ENCODE results near the gene CTNND1. TPM values are rescaled to one million over a fixed set of nuclear protein-coding genes. Genes with fewer than 3 reads are reported as not detected.

CTNND1 gene
- total and polyA plus RNA-seq, 7 donors: 66.0 to 132 (median 97.7) TPM

DNA sequence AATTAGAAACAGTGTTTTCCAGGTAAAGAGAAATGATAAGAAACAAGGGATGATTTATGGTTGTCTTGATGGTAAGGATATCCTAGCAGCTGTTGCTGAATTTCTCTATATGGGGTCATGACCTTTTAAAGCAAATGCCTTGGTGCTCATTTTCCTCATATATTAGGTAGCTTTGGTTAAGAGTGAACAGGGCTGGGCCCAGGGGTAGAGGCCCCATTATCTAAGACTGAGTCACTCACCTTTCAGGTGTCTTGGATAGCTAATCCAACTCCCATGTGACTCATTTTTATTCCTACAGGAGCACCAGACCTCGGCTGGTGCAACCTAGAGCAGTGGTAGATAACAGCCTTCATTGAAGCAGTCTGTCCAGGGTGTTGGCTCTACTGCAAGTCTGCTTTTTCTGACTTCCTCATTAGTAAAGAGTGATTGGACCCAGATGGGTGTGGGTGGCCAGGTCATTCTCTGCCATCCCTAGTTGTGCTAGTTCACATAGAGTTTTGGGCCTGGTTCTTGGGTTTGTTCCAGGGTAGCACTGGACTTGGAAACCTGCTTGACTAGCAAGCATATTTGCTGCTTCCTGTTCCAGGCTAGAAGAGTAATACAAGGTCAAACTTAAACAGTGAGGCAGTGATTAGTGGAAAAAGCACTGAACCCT lies 37.4 kb downstream of the CTNND1 start:
- no peaks in the 10 kb centered on the region for H3K9me3 ChIP-seq
- TF ChIP-seq, protein P1, sequence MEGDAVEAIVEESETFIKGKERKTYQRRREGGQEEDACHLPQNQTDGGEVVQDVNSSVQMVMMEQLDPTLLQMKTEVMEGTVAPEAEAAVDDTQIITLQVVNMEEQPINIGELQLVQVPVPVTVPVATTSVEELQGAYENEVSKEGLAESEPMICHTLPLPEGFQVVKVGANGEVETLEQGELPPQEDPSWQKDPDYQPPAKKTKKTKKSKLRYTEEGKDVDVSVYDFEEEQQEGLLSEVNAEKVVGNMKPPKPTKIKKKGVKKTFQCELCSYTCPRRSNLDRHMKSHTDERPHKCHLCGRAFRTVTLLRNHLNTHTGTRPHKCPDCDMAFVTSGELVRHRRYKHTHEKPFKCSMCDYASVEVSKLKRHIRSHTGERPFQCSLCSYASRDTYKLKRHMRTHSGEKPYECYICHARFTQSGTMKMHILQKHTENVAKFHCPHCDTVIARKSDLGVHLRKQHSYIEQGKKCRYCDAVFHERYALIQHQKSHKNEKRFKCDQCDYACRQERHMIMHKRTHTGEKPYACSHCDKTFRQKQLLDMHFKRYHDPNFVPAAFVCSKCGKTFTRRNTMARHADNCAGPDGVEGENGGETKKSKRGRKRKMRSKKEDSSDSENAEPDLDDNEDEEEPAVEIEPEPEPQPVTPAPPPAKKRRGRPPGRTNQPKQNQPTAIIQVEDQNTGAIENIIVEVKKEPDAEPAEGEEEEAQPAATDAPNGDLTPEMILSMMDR (IDR thresholded peaks at IDR 0.05): no peak
- TF ChIP-seq POLR2AphosphoS5 (IDR thresholded peaks at IDR 0.05) (peak in 1 of 4 donors; percentile 13), EP300 (IDR thresholded peaks at IDR 0.05) (no peak), POLR2A (IDR thresholded peaks at IDR 0.05) (peak in 1 of 2 donors; percentile 23)
- 11 to 45% methylated on average over 1 of the region's 1 CpG for WGBS, 2 donors
- H3K27ac ChIP-seq: peak overlapping the region; percentile 55 to 76 (median 70)
- intact Hi-C loops (cut with DNase I): loop anchor here (2.0 kb wide), 1 partner anchor 48 kb away; the partner anchor contains the start of gene BTBD18
- H3K27me3 ChIP-seq: no peaks in the 10 kb centered on the region
- H3K4me1 ChIP-seq: peaks cover 0 to 55% (median 38%) of the 10 kb centered on the region in 4 donors
- no peak for DNase-seq
- H3K4me3 ChIP-seq: no peak overlapping the region
- H3K36me3 ChIP-seq: peaks cover 17 to 68% (median 45%) of the 10 kb centered on the region in 4 donors

- intact Hi-C loops (cut with DNase I): loop anchor here (1.0 to 10.0 kb wide), 4 partner anchors 37 to 236 kb away; partner anchors contain the start of genes SELENOH, UBE2L6 and ZDHHC5
- Histone ChIP-seq H3K9me3 (no peaks in the 10 kb centered on the region), H3K27me3 (no peaks in the 10 kb centered on the region), H3K36me3 (peaks cover 24 to 74% (median 52%) of the 10 kb centered on the region in 4 donors), H3K4me1 (peaks cover 0 to 42% (median 35%) of the 10 kb centered on the region in 4 donors), H3K27ac (peak overlapping the region; percentile 55 to 76 (median 70)), H3K4me3 (no peak overlapping the region)
- 34 to 58% methylated on average over 4 of the region's 4 CpGs for WGBS, 2 donors
- TF ChIP-seq POLR2AphosphoS5 (IDR thresholded peaks at IDR 0.05) (peak in 2 of 4 donors; percentile 20 to 28), POLR2A (IDR thresholded peaks at IDR 0.05) (no peak)
- TF ChIP-seq, protein P1 (IDR thresholded peaks at IDR 0.05): peak; percentile 75 to 96 (median 83)
- DNase-seq: no peak
These were observed 39.0 kb downstream of the CTNND1 start for GRCh38 chr11:57800444-57801182.

DNA sequence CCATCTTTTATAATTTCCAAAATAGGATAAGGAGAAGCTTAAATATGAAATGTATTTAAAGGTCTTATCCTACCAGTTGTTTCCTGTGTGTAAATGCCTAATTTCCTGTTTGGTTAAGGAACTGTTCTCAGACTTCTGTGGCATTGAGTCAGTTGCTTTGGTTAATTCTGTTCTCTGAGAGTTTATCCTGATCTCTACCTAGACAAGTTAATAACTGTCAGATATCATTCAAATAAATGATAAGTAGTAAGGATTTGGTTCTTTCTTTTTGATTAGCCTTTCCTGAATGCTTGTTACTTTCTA lies 39.5 kb downstream of the CTNND1 start:
- no peak for TF ChIP-seq POLR2A (IDR thresholded peaks at IDR 0.05)
- TF ChIP-seq EP300 (IDR thresholded peaks at IDR 0.05): no peak
- TF ChIP-seq, protein P1 (IDR thresholded peaks at IDR 0.05): no peak
- no peak for TF ChIP-seq POLR2AphosphoS5 (IDR thresholded peaks at IDR 0.05)
- H3K4me1 ChIP-seq: peaks cover 0 to 42% (median 35%) of the 10 kb centered on the region in 4 donors
- no peaks in the 10 kb centered on the region for H3K9me3 ChIP-seq
- H3K36me3 ChIP-seq: peaks cover 29 to 74% (median 51%) of the 10 kb centered on the region in 4 donors
- no peak for DNase-seq
- intact Hi-C loops (cut with DNase I): loop anchor here (2.0 to 10.0 kb wide), 3 partner anchors 60 to 236 kb away; partner anchors contain the start of genes SELENOH, UBE2L6 and ZDHHC5
- no peak overlapping the region for H3K4me3 ChIP-seq
- peak overlapping the region in 3 of 4 donors; percentile 55 to 76 (median 69) for H3K27ac ChIP-seq
- no peaks in the 10 kb centered on the region for H3K27me3 ChIP-seq

DNA sequence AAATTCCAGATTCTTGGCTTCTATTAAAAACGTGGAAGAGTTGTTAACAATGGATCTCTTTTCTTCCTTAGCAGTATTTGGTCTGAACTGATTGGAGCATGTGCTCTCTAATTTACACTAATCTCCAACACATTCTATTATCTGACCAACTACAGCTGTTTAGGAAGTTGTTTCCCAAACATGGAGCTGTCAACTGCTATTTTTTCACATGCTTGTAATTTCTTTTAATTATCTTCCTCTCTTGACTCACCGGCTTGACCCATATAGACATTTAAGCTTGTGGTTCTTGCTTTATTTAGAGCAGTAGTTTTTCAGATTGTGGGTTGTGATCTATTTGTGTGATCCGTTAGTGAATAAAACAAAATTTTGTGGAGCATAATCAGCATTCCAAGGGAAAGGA lies 40.8 kb downstream of the CTNND1 start:
- intact Hi-C loops (cut with DNase I): loop anchor here (5.0 to 10.0 kb wide), 2 partner anchors 135 to 238 kb away; partner anchors contain the start of genes UBE2L6 and ZDHHC5
- no peak overlapping the region for H3K27ac ChIP-seq
- H3K27me3 ChIP-seq: no peaks in the 10 kb centered on the region
- H3K9me3 ChIP-seq: no peaks in the 10 kb centered on the region
- peaks cover 0 to 42% (median 35%) of the 10 kb centered on the region in 4 donors for H3K4me1 ChIP-seq
- WGBS, 2 donors: 74 to 76% methylated on average over 3 of the region's 3 CpGs
- peaks cover 32 to 74% (median 53%) of the 10 kb centered on the region in 4 donors for H3K36me3 ChIP-seq
- no peak for DNase-seq
- TF ChIP-seq EP300 (IDR thresholded peaks at IDR 0.05) (no peak), POLR2AphosphoS5 (IDR thresholded peaks at IDR 0.05) (no peak), POLR2A (IDR thresholded peaks at IDR 0.05) (no peak)
- TF ChIP-seq, protein P1 (IDR thresholded peaks at IDR 0.05): no peak
- no peak overlapping the region for H3K4me3 ChIP-seq

Data from sigmoid colon (tissue), 7 donors.